K562 (cell line): Measurements from ENCODE around the gene TOM1. TPM values are rescaled to one million over a fixed set of nuclear protein-coding genes. Genes with fewer than 3 reads are reported as not detected.

Experiments
- ATAC-seq: fragments of 200-7000 bp; cut with Tn5 transposase; 3 replicates; pipeline ENCODE4 v1.9.1; 2020; ENCODE audit warnings: moderate library complexity
- BruUV-seq: library from RNA; stranded (reverse); fragments of 400-500 nt; replicated peaks from 2 replicates; lab custom pipeline; 2021; lab: Mats Ljungman, UMichigan
- CTCF ChIA-PET: fragments of 300-600 bp; formaldehyde crosslinking; extraction: SDS; loops from one replicate; lab custom pipeline; 2021; ENCODE audit warnings: low intra/inter-chr PET ratio; lab: Yijun Ruan, JAX
- POLR2A ChIA-PET: fragments of 300-600, 350-650 bp; sonication (Branson Sonifier 250); formaldehyde crosslinking; extraction: SDS; loops from one replicate; lab custom pipeline; 2021; ENCODE audit warnings: antibody characterized with exemption, inconsistent platforms; lab: Yijun Ruan, JAX
- DNase-seq, 4 experiments: peaks; one replicate each; pipeline versions ENCODE4 v3.0.0 to v3.0.0-alpha.2; 2011 to 2018; ENCODE audit warnings: low spot score in 3 of 4, mixed read lengths in 3 of 4; ENCODE audit errors: extremely low read depth in 1 of 4
- FAIRE-seq: peaks from 2 replicates; lab custom pipeline; 2011; peaks lifted over from hg19 to GRCh38; lab: Jason Lieb, UNC
- H2AFZ ChIP-seq: 2 replicates; pipeline ENCODE4 v1.6.0; 2011; ENCODE audit warnings: low read depth, low read length, control low read depth, inconsistent platforms
- H3K27ac ChIP-seq: fragments of 200-600 bp; 3 replicates; pipeline ENCODE4 v1.8.0; 2011; ENCODE audit warnings: low read depth, mild to moderate bottlenecking, control low read depth, inconsistent platforms, low read length, moderate library complexity, mixed read lengths; ENCODE audit errors: extremely low read depth
- H3K27me3 ChIP-seq, 2 experiments: fragments of 300-600 bp in 1 of 2; 2 replicates in 1 of 2; 3 replicates in 1 of 2; pipeline versions ENCODE4 v1.6.0 to v1.8.0; 2011; ENCODE audit warnings: inconsistent platforms in 2 of 2, low read length in 2 of 2, mild to moderate bottlenecking in 1 of 2, mixed read lengths in 1 of 2, moderate library complexity in 1 of 2; ENCODE audit not compliant: control insufficient read depth in 2 of 2, insufficient read depth in 2 of 2
- H3K36me3 ChIP-seq: fragments of 300-600 bp; 3 replicates; pipeline ENCODE4 v1.8.0; 2011; ENCODE audit warnings: mild to moderate bottlenecking, low read length, inconsistent platforms; ENCODE audit not compliant: control insufficient read depth, insufficient read depth
- H3K4me1 ChIP-seq, 2 experiments: fragments of 200-600 bp in 1 of 2; replicated peaks in 1 of 2; 2 replicates in 1 of 2; 3 replicates in 1 of 2; pipeline versions ENCODE4 v1.5.1 to v1.8.0; 2011; ENCODE audit warnings: inconsistent platforms in 2 of 2, low read length in 2 of 2, mild to moderate bottlenecking in 1 of 2, mixed read lengths in 1 of 2, moderate library complexity in 1 of 2; ENCODE audit not compliant: control insufficient read depth in 2 of 2, insufficient read depth in 2 of 2
- H3K4me2 ChIP-seq: 2 replicates; pipeline ENCODE4 v1.6.1; 2011; ENCODE audit warnings: low read length, control low read depth, inconsistent platforms, mixed read lengths; ENCODE audit not compliant: insufficient read depth
- H3K4me3 ChIP-seq: fragments of 200-600 bp; sonication (generic), shearing (Covaris generic); 2 replicates; pipeline ENCODE4 v1.5.1; 2016; ENCODE audit warnings: control low read depth, inconsistent platforms
- H3K79me2 ChIP-seq: fragments of 200-600 bp; 3 replicates; pipeline ENCODE4 v1.8.0; 2011; ENCODE audit warnings: low read length, inconsistent platforms; ENCODE audit not compliant: control insufficient read depth, insufficient read depth
- H3K9ac ChIP-seq, 2 experiments: 2 replicates each; pipeline versions ENCODE4 v1.6.0 to v1.6.1; 2011; ENCODE audit warnings: low read depth in 2 of 2, low read length in 2 of 2, control low read depth in 1 of 2, inconsistent platforms in 1 of 2, mild to moderate bottlenecking in 1 of 2, mixed read lengths in 1 of 2; ENCODE audit not compliant: insufficient read depth in 1 of 2
- H3K9me1 ChIP-seq: one replicate; pipeline ENCODE4 v1.6.0; 2011; ENCODE audit warnings: inconsistent platforms, mild to moderate bottlenecking, low read length, moderate library complexity; ENCODE audit not compliant: control insufficient read depth, insufficient read depth
- H3K9me3 ChIP-seq: replicated peaks from 2 replicates; pipeline ENCODE4 v1.5.1; 2011; ENCODE audit warnings: low read depth, low read length, inconsistent platforms; ENCODE audit not compliant: control insufficient read depth, insufficient read depth
- H4K20me1 ChIP-seq: replicated peaks from 2 replicates; pipeline ENCODE4 v1.6.1; 2011; ENCODE audit warnings: low read length, inconsistent platforms, mixed read lengths; ENCODE audit not compliant: control insufficient read depth, insufficient read depth
- C11orf30 ChIP-seq: fragments of 450-650 bp; IDR thresholded peaks from 2 replicates; pipeline ENCODE4 v1.6.1; 2016; ENCODE audit warnings: low read depth, mild to moderate bottlenecking
- CUX1 ChIP-seq: fragments of 200-800 bp; sonication (Bioruptor generic); IDR thresholded peaks from 2 replicates; pipeline ENCODE4 v1.6.1; 2016; ENCODE audit warnings: missing genetic modification characterization, missing compliant biosample characterization
- ETV5 ChIP-seq: sonication (generic); formaldehyde crosslinking; IDR thresholded peaks from 2 replicates; pipeline ENCODE4 v1.4.0; 2020; ENCODE audit warnings: low read depth, mild to moderate bottlenecking, missing genetic modification reagents
- KLF1 ChIP-seq: fragments of 450-650 bp; IDR thresholded peaks from 2 replicates; pipeline ENCODE4 v1.6.1; 2016; ENCODE audit warnings: missing genetic modification characterization, missing compliant biosample characterization
- POLR2B ChIP-seq: fragments of 450-650 bp; IDR thresholded peaks from 2 replicates; pipeline ENCODE4 v1.6.1; 2018; ENCODE audit warnings: low read depth; ENCODE audit not compliant: partially characterized antibody
- ZNF239 ChIP-seq: fragments of 250-450 bp; sonication (Bioruptor Pico); IDR thresholded peaks from 2 replicates; pipeline ENCODE4 v1.4.0; 2020; ENCODE audit warnings: mild to moderate bottlenecking
- ZNF316 ChIP-seq: fragments of 450-650 bp; IDR thresholded peaks from 2 replicates; pipeline ENCODE4 v1.6.1; 2016
- ZNF79 ChIP-seq: fragments of 250-450 bp; sonication (Bioruptor Pico); IDR thresholded peaks from 2 replicates; pipeline ENCODE4 v1.4.0; 2020; ENCODE audit warnings: low read depth, mild to moderate bottlenecking, moderate library complexity
- WGBS: fragments of 100-300 bp; shearing (Covaris generic); methylation state at CpG from one replicate; pipeline ENCODE4 v1.1.6; 2016; ENCODE audit warnings: low coverage, mixed read lengths; ENCODE audit not compliant: insufficient coverage; ENCODE audit errors: missing lambda C conversion rate; 5-methylcytosine and 5-hydroxymethylcytosine counted together
- in situ Hi-C: fragments of 300-500 bp; cut with MboI; formaldehyde crosslinking; loops from 4 replicates; pipeline ENCODE4 v1.15.0; 2018; ENCODE audit warnings: inconsistent platforms, mixed read lengths
- intact Hi-C: fragments of 100-400 bp; cut with micrococcal nuclease; formaldehyde crosslinking; loops from 2 replicates; pipeline ENCODE4 v1.14.2; 2022
- polyA plus RNA-seq, 8 experiments: library from polyadenylated mRNA; depleted of rRNA in 4 of 8; stranded (reverse) in 5 of 8; unstranded in 3 of 8; fragments of >200 nt; fragmentation: Nextera tagmentation in 2 of 8; fragmentation: Illumina TruSeq in 1 of 8; extraction: Ambion mirVana in 2 of 8; extraction: Trizol in 1 of 8; gene quantifications; 2 replicates each; pipeline versions ENCODE4 v1.2.1 to v1.2.3, GENCODE V29; 2011 to 2014; ENCODE audit warnings: inconsistent platforms in 1 of 8, missing spikeins in 1 of 8
- total RNA-seq, 7 experiments: library from RNA; depleted of rRNA in 6 of 7; stranded (reverse); fragments of >200 nt in 6 of 7; fragmentation: Illumina TruSeq in 2 of 7; extraction: Trizol in 2 of 7; gene quantifications; 2 replicates each; pipeline versions ENCODE4 v1.2.1 to v1.2.3, GENCODE V29; 2011 to 2021; ENCODE audit warnings: low replicate concordance in 1 of 7
- TF ChIP-seq, protein P1 (sequence below): IDR thresholded peaks from 2 replicates; pipeline ENCODE4 v1.6.1; 2016; ENCODE audit warnings: missing genetic modification characterization, missing compliant biosample characterization

Gene TOM1
- total and polyA plus RNA-seq, 9 of the 15 experiments (the other 6 are each of a cell fraction or from before 2014, with no cell fraction given) = 0.64 to 20.6 (median 12.0) TPM

DNA sequence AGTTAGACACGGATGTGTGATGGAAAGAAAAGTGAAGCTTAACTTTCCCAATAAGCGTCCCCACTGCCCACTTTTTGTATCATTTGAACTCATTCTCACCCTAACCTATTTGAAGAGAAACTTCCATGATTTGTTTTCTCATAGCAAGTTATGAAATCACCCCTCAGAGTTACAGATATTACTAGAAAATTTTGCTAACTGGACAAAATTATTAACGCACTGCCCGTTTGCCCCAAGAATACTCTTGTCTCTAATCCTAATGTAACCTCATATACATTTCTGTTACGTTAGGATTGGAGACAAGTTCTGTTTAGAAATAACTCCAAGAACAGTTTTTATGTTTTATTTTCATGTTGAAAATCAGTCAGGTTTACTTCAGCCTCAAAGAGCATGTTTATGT, 25.5 kb downstream of the TOM1 start:
- H3K27me3 ChIP-seq = no peaks in the 10 kb centered on the region
- 71% methylated on average over 5 of the region's 5 CpGs for WGBS
- no peak overlapping the region for H3K9ac ChIP-seq
- H3K4me3 ChIP-seq = no peak overlapping the region
- H3K9me3 ChIP-seq = no peaks in the 10 kb centered on the region
- CTCF ChIA-PET = no interaction called here
- ATAC-seq (no peak), DNase-seq (no peak), FAIRE-seq (no peak)
- no peak overlapping the region for H3K4me2 ChIP-seq
- no peak overlapping the region for H3K27ac ChIP-seq
- POLR2A ChIA-PET = no interaction called here
- TF ChIP-seq KLF1 (tag) = no peak
- peak; percentile 51 for TF ChIP-seq ZNF316
- TF ChIP-seq C11orf30 = peak; percentile 23; the same call in 1 of the 2 replicates
- H3K79me2 ChIP-seq = no peaks in the 10 kb centered on the region
- peaks cover 26% of the 10 kb centered on the region; the same call in 1 of the 3 replicates for H3K36me3 ChIP-seq
- no peaks in the 10 kb centered on the region for H3K4me1 ChIP-seq
- H4K20me1 ChIP-seq = no peaks in the 10 kb centered on the region
- no TSS peak for BruUV-seq
- in situ Hi-C loops (no loop called here), intact Hi-C loops (no loop called here)
- H3K9me1 ChIP-seq = no peaks in the 10 kb centered on the region
- H2AFZ ChIP-seq = no peak overlapping the region

DNA sequence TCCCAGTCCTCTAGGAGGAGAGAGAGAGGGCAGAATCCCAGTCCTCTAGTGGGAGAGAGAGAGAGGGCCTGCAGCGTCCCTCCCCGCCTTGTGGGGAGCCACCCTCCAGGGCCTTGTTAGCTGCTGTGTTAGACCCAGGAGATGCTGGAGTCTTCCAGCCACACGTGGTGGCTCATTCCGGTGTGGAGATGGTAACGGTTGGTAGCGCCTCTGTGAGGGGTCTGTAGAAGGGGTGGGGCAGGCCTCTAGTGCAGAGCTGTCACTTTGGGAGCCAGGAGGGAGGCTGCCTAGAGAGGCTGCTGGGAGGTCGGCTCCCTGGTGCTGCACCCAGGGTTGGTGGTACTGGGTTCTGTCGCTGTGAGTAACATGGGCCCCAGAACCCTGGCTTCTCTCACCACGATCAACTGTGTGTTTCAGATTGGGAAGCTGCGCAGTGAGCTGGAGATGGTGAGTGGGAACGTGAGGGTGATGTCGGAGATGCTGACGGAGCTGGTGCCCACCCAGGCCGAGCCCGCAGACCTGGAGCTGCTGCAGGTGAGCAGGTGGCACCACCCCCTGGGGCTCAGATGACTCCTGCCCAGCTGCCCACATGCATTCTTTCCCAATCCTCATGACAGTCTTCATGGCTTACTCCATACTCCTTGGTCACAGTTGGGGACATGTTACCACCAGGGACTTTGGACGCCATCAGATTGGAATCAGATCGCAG, 27.3 kb downstream of the TOM1 start:
- intact Hi-C loops = no loop called here
- WGBS = 80% methylated on average over 9 of the region's 17 CpGs
- ATAC-seq (no peak), FAIRE-seq (no peak), DNase-seq (no peak)
- H3K27ac ChIP-seq = no peak overlapping the region
- ChIA-PET POLR2A (interaction anchor here (0.8 to 1.2 kb wide), 2 partner anchors 28 to 45 kb away, joined by 3 read pairs; partner anchors contain the start of gene TOM1), CTCF (no interaction called here)
- H3K79me2 ChIP-seq = no peaks in the 10 kb centered on the region
- in situ Hi-C loops = no loop called here
- no TSS peak for BruUV-seq
- no peak overlapping the region for H3K9ac ChIP-seq
- no peaks in the 10 kb centered on the region for H4K20me1 ChIP-seq
- H3K27me3 ChIP-seq = no peaks in the 10 kb centered on the region
- no peaks in the 10 kb centered on the region for H3K9me1 ChIP-seq
- H3K4me2 ChIP-seq = no peak overlapping the region
- H3K36me3 ChIP-seq = peaks cover 28% of the 10 kb centered on the region; the same call in 1 of the 3 replicates
- H3K4me3 ChIP-seq = no peak overlapping the region
- no peaks in the 10 kb centered on the region for H3K9me3 ChIP-seq
- H3K4me1 ChIP-seq = no peaks in the 10 kb centered on the region
- H2AFZ ChIP-seq = no peak overlapping the region
- TF ChIP-seq CUX1 (CRISPR knock-in tag) (no peak), POLR2B (no peak), ETV5 (CRISPR knock-in tag) (no peak), ZNF79 (no peak), ZNF239 (CRISPR knock-in tag) (no peak)
- TF ChIP-seq, protein P1, sequence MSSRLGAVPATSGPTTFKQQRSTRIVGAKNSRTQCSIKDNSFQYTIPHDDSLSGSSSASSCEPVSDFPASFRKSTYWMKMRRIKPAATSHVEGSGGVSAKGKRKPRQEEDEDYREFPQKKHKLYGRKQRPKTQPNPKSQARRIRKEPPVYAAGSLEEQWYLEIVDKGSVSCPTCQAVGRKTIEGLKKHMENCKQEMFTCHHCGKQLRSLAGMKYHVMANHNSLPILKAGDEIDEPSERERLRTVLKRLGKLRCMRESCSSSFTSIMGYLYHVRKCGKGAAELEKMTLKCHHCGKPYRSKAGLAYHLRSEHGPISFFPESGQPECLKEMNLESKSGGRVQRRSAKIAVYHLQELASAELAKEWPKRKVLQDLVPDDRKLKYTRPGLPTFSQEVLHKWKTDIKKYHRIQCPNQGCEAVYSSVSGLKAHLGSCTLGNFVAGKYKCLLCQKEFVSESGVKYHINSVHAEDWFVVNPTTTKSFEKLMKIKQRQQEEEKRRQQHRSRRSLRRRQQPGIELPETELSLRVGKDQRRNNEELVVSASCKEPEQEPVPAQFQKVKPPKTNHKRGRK = no peak
